ENCODE results near the gene LILRA1. TPM values are rescaled to one million over a fixed set of nuclear protein-coding genes. Genes with fewer than 3 reads are reported as not detected.

LILRA1 gene
- total RNA-seq, 1 experiment from 2014 or later, result not detected

- POLR2A ChIA-PET, result no interaction called here
- intact Hi-C loops (cut with micrococcal nuclease), result no loop called here
- DNase-seq (ENCODE audit: low read depth, low spot score), result no peak
- no peaks in the 10 kb centered on the region for H3K36me3 ChIP-seq (ENCODE audit: control insufficient read depth in 1 of 2, insufficient read depth in 2 of 2, low read length in 2 of 2)
- no peak for ATAC-seq
- RAD21 ChIA-PET (ENCODE audit: low non-redundant PET in 1 of 2, low total read pairs in 2 of 2, uncharacterized antibody in 2 of 2, unreplicated experiment in 2 of 2), result no interaction called here
- CTCF ChIA-PET, result no interaction called here
- no peak overlapping the region for H3K27ac ChIP-seq (ENCODE audit: low read depth, low read length)
- H3K27me3 ChIP-seq (ENCODE audit: insufficient read depth, low read length), result peaks cover 11% of the 10 kb centered on the region
- H3K9me2 ChIP-seq (ENCODE audit: insufficient read depth), result no peaks in the 10 kb centered on the region
- no peak overlapping the region for H3K9ac ChIP-seq (ENCODE audit: low read length)
- no peaks in the 10 kb centered on the region for H4K20me1 ChIP-seq (ENCODE audit: insufficient read depth)
- H2AFZ ChIP-seq (ENCODE audit: low read depth, low read length, poor library complexity, severe bottlenecking), result no peak overlapping the region
- no peaks in the 10 kb centered on the region for H3K4me1 ChIP-seq (ENCODE audit: control insufficient read depth in 1 of 2, insufficient read depth in 2 of 2, low read length in 2 of 2)
- no peak overlapping the region for H3K4me2 ChIP-seq (ENCODE audit: low read length)
- no TSS peak for BruUV-seq (replicated peaks)
- TF ChIP-seq EZH2 (IDR thresholded peaks at IDR 0.05) (no peak), TCF7L2 (IDR thresholded peaks at IDR 0.05; ENCODE audit: borderline replicate concordance, extremely low read depth, insufficient read depth, insufficient read length) (no peak), ZNF274 (IDR thresholded peaks at IDR 0.05; ENCODE audit: low read depth, low read length) (no peak), SP1 (IDR thresholded peaks at IDR 0.05; ENCODE audit: low read depth) (no peak), SIN3A (IDR thresholded peaks at IDR 0.05; ENCODE audit: low read depth) (no peak), EZH2phosphoT487 (IDR thresholded peaks at IDR 0.05; ENCODE audit: borderline replicate concordance) (no peak), CTCF (IDR thresholded peaks at IDR 0.05 in 2 of 3, conservative IDR thresholded peaks at IDR 0.05 in 1 of 3; ENCODE audit: borderline replicate concordance in 1 of 3, insufficient read depth in 1 of 3, low read depth in 2 of 3, low read length in 2 of 3) (no peak), ELF1 (IDR thresholded peaks at IDR 0.05; ENCODE audit: borderline replicate concordance, low read depth) (no peak), YY1 (IDR thresholded peaks at IDR 0.05; ENCODE audit: extremely low read depth, insufficient replicate concordance, low read depth, low read length) (no peak), SRF (IDR thresholded peaks at IDR 0.05; ENCODE audit: low read depth) (no peak), POLR2AphosphoS5 (IDR thresholded peaks at IDR 0.05; ENCODE audit: low read depth, low read length) (no peak), CEBPB (IDR thresholded peaks at IDR 0.05; ENCODE audit: low read depth) (no peak), ZFX (IDR thresholded peaks at IDR 0.05) (no peak), POLR2A (IDR thresholded peaks at IDR 0.05; ENCODE audit: borderline replicate concordance, extremely low read depth, insufficient read depth, insufficient read length) (no peak), ATF3 (IDR thresholded peaks at IDR 0.05) (no peak), EGR1 (IDR thresholded peaks at IDR 0.05; ENCODE audit: low read depth) (no peak)
- TF ChIP-seq, protein P1, sequence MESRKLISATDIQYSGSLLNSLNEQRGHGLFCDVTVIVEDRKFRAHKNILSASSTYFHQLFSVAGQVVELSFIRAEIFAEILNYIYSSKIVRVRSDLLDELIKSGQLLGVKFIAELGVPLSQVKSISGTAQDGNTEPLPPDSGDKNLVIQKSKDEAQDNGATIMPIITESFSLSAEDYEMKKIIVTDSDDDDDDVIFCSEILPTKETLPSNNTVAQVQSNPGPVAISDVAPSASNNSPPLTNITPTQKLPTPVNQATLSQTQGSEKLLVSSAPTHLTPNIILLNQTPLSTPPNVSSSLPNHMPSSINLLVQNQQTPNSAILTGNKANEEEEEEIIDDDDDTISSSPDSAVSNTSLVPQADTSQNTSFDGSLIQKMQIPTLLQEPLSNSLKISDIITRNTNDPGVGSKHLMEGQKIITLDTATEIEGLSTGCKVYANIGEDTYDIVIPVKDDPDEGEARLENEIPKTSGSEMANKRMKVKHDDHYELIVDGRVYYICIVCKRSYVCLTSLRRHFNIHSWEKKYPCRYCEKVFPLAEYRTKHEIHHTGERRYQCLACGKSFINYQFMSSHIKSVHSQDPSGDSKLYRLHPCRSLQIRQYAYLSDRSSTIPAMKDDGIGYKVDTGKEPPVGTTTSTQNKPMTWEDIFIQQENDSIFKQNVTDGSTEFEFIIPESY (IDR thresholded peaks at IDR 0.05; ENCODE audit: extremely low read depth, insufficient replicate concordance, low read length), result no peak
- TF ChIP-seq, protein P2, sequence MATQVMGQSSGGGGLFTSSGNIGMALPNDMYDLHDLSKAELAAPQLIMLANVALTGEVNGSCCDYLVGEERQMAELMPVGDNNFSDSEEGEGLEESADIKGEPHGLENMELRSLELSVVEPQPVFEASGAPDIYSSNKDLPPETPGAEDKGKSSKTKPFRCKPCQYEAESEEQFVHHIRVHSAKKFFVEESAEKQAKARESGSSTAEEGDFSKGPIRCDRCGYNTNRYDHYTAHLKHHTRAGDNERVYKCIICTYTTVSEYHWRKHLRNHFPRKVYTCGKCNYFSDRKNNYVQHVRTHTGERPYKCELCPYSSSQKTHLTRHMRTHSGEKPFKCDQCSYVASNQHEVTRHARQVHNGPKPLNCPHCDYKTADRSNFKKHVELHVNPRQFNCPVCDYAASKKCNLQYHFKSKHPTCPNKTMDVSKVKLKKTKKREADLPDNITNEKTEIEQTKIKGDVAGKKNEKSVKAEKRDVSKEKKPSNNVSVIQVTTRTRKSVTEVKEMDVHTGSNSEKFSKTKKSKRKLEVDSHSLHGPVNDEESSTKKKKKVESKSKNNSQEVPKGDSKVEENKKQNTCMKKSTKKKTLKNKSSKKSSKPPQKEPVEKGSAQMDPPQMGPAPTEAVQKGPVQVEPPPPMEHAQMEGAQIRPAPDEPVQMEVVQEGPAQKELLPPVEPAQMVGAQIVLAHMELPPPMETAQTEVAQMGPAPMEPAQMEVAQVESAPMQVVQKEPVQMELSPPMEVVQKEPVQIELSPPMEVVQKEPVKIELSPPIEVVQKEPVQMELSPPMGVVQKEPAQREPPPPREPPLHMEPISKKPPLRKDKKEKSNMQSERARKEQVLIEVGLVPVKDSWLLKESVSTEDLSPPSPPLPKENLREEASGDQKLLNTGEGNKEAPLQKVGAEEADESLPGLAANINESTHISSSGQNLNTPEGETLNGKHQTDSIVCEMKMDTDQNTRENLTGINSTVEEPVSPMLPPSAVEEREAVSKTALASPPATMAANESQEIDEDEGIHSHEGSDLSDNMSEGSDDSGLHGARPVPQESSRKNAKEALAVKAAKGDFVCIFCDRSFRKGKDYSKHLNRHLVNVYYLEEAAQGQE (IDR thresholded peaks at IDR 0.05; ENCODE audit: low read depth), result no peak
- TF ChIP-seq, protein P3, sequence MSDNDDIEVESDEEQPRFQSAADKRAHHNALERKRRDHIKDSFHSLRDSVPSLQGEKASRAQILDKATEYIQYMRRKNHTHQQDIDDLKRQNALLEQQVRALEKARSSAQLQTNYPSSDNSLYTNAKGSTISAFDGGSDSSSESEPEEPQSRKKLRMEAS (IDR thresholded peaks at IDR 0.05), result no peak
- no peak overlapping the region for H3K4me3 ChIP-seq (replicated peaks in 1 of 2; ENCODE audit: low read depth in 1 of 2, low read length in 2 of 2)
- no peaks in the 10 kb centered on the region for H3K79me2 ChIP-seq (ENCODE audit: insufficient read depth, low read length)
- H3K9me3 ChIP-seq (ENCODE audit: control insufficient read depth in 1 of 2, insufficient read depth in 1 of 2, low read depth in 1 of 2, low read length in 2 of 2), result no peaks in the 10 kb centered on the region
These were observed 41.2 kb upstream of the LILRA1 start for GRCh38 chr19:54551950-54552912.
